H1 (cell line): ENCODE results near the gene SLC39A11. TPM values are rescaled to one million over a fixed set of nuclear protein-coding genes. Genes with fewer than 3 reads are reported as not detected.

Experiments
- CTCF ChIA-PET: fragments of 300-600 bp; sonication (Branson Sonifier 250); formaldehyde crosslinking; loops from one replicate; lab custom pipeline; 2021; ENCODE audit not compliant: partially characterized antibody; lab: Charles Lee
- POLR2A ChIA-PET: fragments of 300-600 bp; sonication (Branson Sonifier 250); formaldehyde crosslinking; loops from one replicate; lab custom pipeline; 2021; ENCODE audit warnings: inconsistent platforms; ENCODE audit not compliant: partially characterized antibody; lab: Charles Lee
- DNase-seq, 2 experiments: peaks; one replicate each; pipeline versions ENCODE4 v3.0.0 to v3.0.0-alpha.2; 2010 to 2022; ENCODE audit warnings: low spot score in 2 of 2, low read depth in 1 of 2, mixed read lengths in 1 of 2
- FAIRE-seq: peaks from 2 replicates; lab custom pipeline; 2011; peaks lifted over from hg19 to GRCh38; lab: Jason Lieb, UNC
- H2AFZ ChIP-seq: 2 replicates; pipeline ENCODE4 v1.8.1; 2012; ENCODE audit warnings: low read length, inconsistent platforms
- H2AK5ac ChIP-seq: 2 replicates; pipeline ENCODE4 v1.6.1; 2013; ENCODE audit warnings: low read depth, low read length
- H2BK120ac ChIP-seq: replicated peaks from 2 replicates; pipeline ENCODE3; 2013; ENCODE audit warnings: low read depth, low read length, inconsistent platforms
- H2BK12ac ChIP-seq: 2 replicates; pipeline ENCODE4 v1.6.1; 2013; ENCODE audit warnings: low read depth, low read length
- H2BK15ac ChIP-seq: 2 replicates; pipeline ENCODE4 v1.6.1; 2013; ENCODE audit warnings: low read length
- H2BK20ac ChIP-seq: 2 replicates; pipeline ENCODE4 v1.6.1; 2013; ENCODE audit warnings: low read length
- H2BK5ac ChIP-seq: 2 replicates; pipeline ENCODE4 v1.6.1; 2013; ENCODE audit warnings: low read depth, low read length
- H3K14ac ChIP-seq: 2 replicates; pipeline ENCODE4 v1.6.1; 2013; ENCODE audit warnings: inconsistent platforms; ENCODE audit not compliant: insufficient read length
- H3K18ac ChIP-seq: 2 replicates; pipeline ENCODE4 v1.6.1; 2013; ENCODE audit warnings: low read length; ENCODE audit errors: extremely low read depth
- H3K23ac ChIP-seq: 2 replicates; pipeline ENCODE4 v1.6.1; 2013; ENCODE audit warnings: inconsistent platforms; ENCODE audit not compliant: insufficient read length
- H3K23me2 ChIP-seq: 2 replicates; pipeline ENCODE4 v1.6.1; 2013; ENCODE audit warnings: low read depth, low read length
- H3K27ac ChIP-seq: 2 replicates; pipeline ENCODE4 v1.6.1; 2011; ENCODE audit warnings: low read depth, low read length, inconsistent platforms
- H3K27me3 ChIP-seq, 4 experiments: replicated peaks in 1 of 4; 1 replicate in 1 of 4; 2 replicates in 3 of 4; pipeline versions ENCODE4 v1.6.1 to v1.8.1; 2011 to 2013; ENCODE audit warnings: low read length in 3 of 4, mild to moderate bottlenecking in 3 of 4, inconsistent platforms in 2 of 4, mixed read lengths in 2 of 4, moderate library complexity in 1 of 4; ENCODE audit not compliant: control insufficient read depth in 3 of 4, insufficient read depth in 3 of 4; ENCODE audit errors: extremely low read depth in 1 of 4
- H3K36me3 ChIP-seq, 4 experiments: 2 replicates each; pipeline versions ENCODE4 v1.6.1 to v1.8.1; 2011 to 2013; ENCODE audit warnings: mild to moderate bottlenecking in 4 of 4, low read length in 3 of 4, moderate library complexity in 2 of 4, control low read depth in 1 of 4, inconsistent platforms in 1 of 4; ENCODE audit not compliant: insufficient read depth in 4 of 4, control insufficient read depth in 2 of 4
- H3K4ac ChIP-seq: replicated peaks from 2 replicates; pipeline ENCODE3; 2013; ENCODE audit warnings: low read length, low read depth, mixed read lengths, inconsistent platforms; ENCODE audit not compliant: insufficient read length
- H3K4me1 ChIP-seq, 4 experiments: replicated peaks in 1 of 4; 1 replicate in 1 of 4; 2 replicates in 3 of 4; pipeline versions ENCODE4 v1.6.1 to v1.8.1; 2011 to 2013; ENCODE audit warnings: low read length in 3 of 4, inconsistent platforms in 2 of 4, mixed read lengths in 1 of 4; ENCODE audit not compliant: insufficient read depth in 4 of 4, control insufficient read depth in 3 of 4
- H3K4me2 ChIP-seq, 2 experiments: 2 replicates each; pipeline versions ENCODE4 v1.6.1 to v1.8.1; 2011 to 2013; ENCODE audit warnings: low read depth in 2 of 2, low read length in 2 of 2, control low read depth in 1 of 2, inconsistent platforms in 1 of 2, mild to moderate bottlenecking in 1 of 2; ENCODE audit not compliant: insufficient read depth in 1 of 2
- H3K4me3 ChIP-seq, 4 experiments: fragments of 200-600, 300-600 bp in 1 of 4; sonication (generic), shearing (Covaris generic), sonication (Bioruptor Twin) in 1 of 4; 2 replicates each; pipeline versions ENCODE4 v1.5.1 to v1.8.1; 2011 to 2016; ENCODE audit warnings: low read length in 4 of 4, low read depth in 3 of 4, control low read depth in 2 of 4, inconsistent platforms in 2 of 4, mild to moderate bottlenecking in 2 of 4, mixed read lengths in 1 of 4, moderate library complexity in 1 of 4; ENCODE audit not compliant: insufficient read depth in 2 of 4; ENCODE audit errors: extremely low read depth in 1 of 4
- H3K56ac ChIP-seq: replicated peaks from 2 replicates; pipeline ENCODE3; 2013; ENCODE audit warnings: low read depth, mild to moderate bottlenecking, mixed read lengths, low read length, inconsistent platforms; ENCODE audit not compliant: insufficient read length
- H3K79me1 ChIP-seq: 2 replicates; pipeline ENCODE4 v1.6.1; 2013; ENCODE audit warnings: low read depth, low read length, control low read depth
- H3K79me2 ChIP-seq, 2 experiments: 2 replicates each; pipeline versions ENCODE4 v1.6.1 to v1.8.1; 2012 to 2013; ENCODE audit warnings: low read length in 2 of 2, mild to moderate bottlenecking in 2 of 2, inconsistent platforms in 1 of 2; ENCODE audit not compliant: insufficient read depth in 2 of 2, control insufficient read depth in 1 of 2
- H3K9ac ChIP-seq, 4 experiments: replicated peaks in 1 of 4; 1 replicate in 1 of 4; 2 replicates in 3 of 4; pipeline versions ENCODE4 v1.6.1 to v1.8.1; 2011 to 2013; ENCODE audit warnings: low read depth in 3 of 4, low read length in 3 of 4, control low read depth in 2 of 4, mild to moderate bottlenecking in 2 of 4, moderate library complexity in 2 of 4, inconsistent platforms in 1 of 4; ENCODE audit errors: extremely low read depth in 1 of 4
- H3K9me3 ChIP-seq, 2 experiments: 2 replicates each; pipeline versions ENCODE4 v1.6.1 to v1.8.1; 2012 to 2013; ENCODE audit warnings: mild to moderate bottlenecking in 2 of 2, moderate library complexity in 2 of 2, control low read depth in 1 of 2, inconsistent platforms in 1 of 2, low read depth in 1 of 2, low read length in 1 of 2, mixed read lengths in 1 of 2; ENCODE audit not compliant: insufficient read depth in 2 of 2
- H4K20me1 ChIP-seq, 2 experiments: replicated peaks in 1 of 2; 2 replicates each; pipeline versions ENCODE3 to v1.8.1; 2011 to 2013; ENCODE audit warnings: inconsistent platforms in 2 of 2, low read length in 2 of 2, mild to moderate bottlenecking in 1 of 2; ENCODE audit not compliant: insufficient read depth in 2 of 2, control insufficient read depth in 1 of 2
- H4K5ac ChIP-seq: 2 replicates; pipeline ENCODE4 v1.6.1; 2013; ENCODE audit warnings: low read length, low read depth, mixed read lengths, inconsistent platforms; ENCODE audit not compliant: insufficient read length
- H4K8ac ChIP-seq: 2 replicates; pipeline ENCODE4 v1.8.0; 2013; ENCODE audit warnings: mild to moderate bottlenecking, moderate library complexity, low read length, inconsistent platforms; ENCODE audit not compliant: insufficient read depth; ENCODE audit errors: extremely low read depth
- H4K91ac ChIP-seq: replicated peaks from 2 replicates; pipeline ENCODE3; 2013; ENCODE audit warnings: low read length, mixed read lengths, inconsistent platforms; ENCODE audit not compliant: insufficient read length
- CTCF ChIP-seq, 3 experiments: IDR thresholded peaks; 1 replicate in 2 of 3; 2 replicates in 1 of 3; pipeline versions ENCODE4 v1.5.1 to v1.6.1; 2011; ENCODE audit warnings: low read length in 3 of 3, mild to moderate bottlenecking in 3 of 3, inconsistent platforms in 2 of 3, low read depth in 1 of 3, moderate library complexity in 1 of 3; ENCODE audit not compliant: insufficient read depth in 1 of 3; ENCODE audit errors: control extremely low read depth in 1 of 3
- EGR1 ChIP-seq: IDR thresholded peaks from 2 replicates; pipeline ENCODE4 v1.6.1; 2011; ENCODE audit warnings: low read depth, low read length, borderline replicate concordance
- EP300 ChIP-seq, 2 experiments: IDR thresholded peaks; 1 replicate in 1 of 2; 2 replicates in 1 of 2; pipeline ENCODE4 v1.6.1; 2011 to 2012; ENCODE audit warnings: low read depth in 2 of 2, low read length in 2 of 2, mild to moderate bottlenecking in 2 of 2, borderline replicate concordance in 1 of 2, inconsistent platforms in 1 of 2, moderate library complexity in 1 of 2
- EZH2 ChIP-seq: fragments of 200-600 bp; sonication (generic); IDR thresholded peaks from 2 replicates; pipeline ENCODE4 v1.7.1; 2012; ENCODE audit warnings: low read depth, mild to moderate bottlenecking, moderate library complexity, low read length, inconsistent platforms; ENCODE audit not compliant: severe bottlenecking
- RBBP5 ChIP-seq: IDR thresholded peaks from 2 replicates; pipeline ENCODE4 v1.7.1; 2012; ENCODE audit warnings: low read depth, mild to moderate bottlenecking, inconsistent platforms, low read length, moderate library complexity, borderline replicate concordance
- SAP30 ChIP-seq: fragments of 300-600 bp; sonication (generic); IDR thresholded peaks from 2 replicates; pipeline ENCODE4 v1.7.1; 2012; ENCODE audit warnings: low read length, moderate library complexity, mild to moderate bottlenecking, inconsistent platforms; ENCODE audit not compliant: insufficient read depth, insufficient replicate concordance
- SIN3A ChIP-seq, 2 experiments: IDR thresholded peaks in 1 of 2; conservative IDR thresholded peaks in 1 of 2; 2 replicates each; pipeline ENCODE4 v1.6.1; 2011 to 2012; ENCODE audit warnings: low read length in 2 of 2, improper control_type of control experiment in 1 of 2, low read depth in 1 of 2, mild to moderate bottlenecking in 1 of 2
- WGBS, 2 experiments: shearing (Covaris generic) in 1 of 2; methylation state at CpG; one replicate each; pipeline versions ENCODE4 v1.1.6 to v1.1.7; 2013 to 2015; ENCODE audit warnings: low lambda C conversion rate in 2 of 2, mixed read lengths in 2 of 2, inconsistent platforms in 1 of 2, low coverage in 1 of 2, missing lambda C conversion rate in 1 of 2; ENCODE audit not compliant: insufficient replicate concordance in 2 of 2, insufficient coverage in 1 of 2, insufficient read length in 1 of 2; ENCODE audit errors: extremely low coverage in 1 of 2, missing lambda C conversion rate in 1 of 2; 5-methylcytosine and 5-hydroxymethylcytosine counted together
- polyA plus RNA-seq, 7 experiments: library from polyadenylated mRNA; depleted of rRNA in 3 of 7; stranded (reverse) in 5 of 7; unstranded in 2 of 7; fragments of >200 nt in 5 of 7; fragments of 200-250 nt in 2 of 7; gene quantifications; 1 replicate in 5 of 7; 2 replicates in 1 of 7; 4 replicates in 1 of 7; pipeline versions ENCODE4 v1.2.1 to v1.2.3, GENCODE V29; 2011 to 2013; ENCODE audit warnings: missing spikeins in 2 of 7, mixed read lengths in 2 of 7
- total RNA-seq: library from RNA; stranded (reverse); fragmentation: NEBNext Ultra II Directional; extraction: Animal tissue kit (Norgen Biotek cat#: 25700); gene quantifications from 2 replicates; pipeline ENCODE4 v1.2.1, GENCODE V29; 2021

The SLC39A11 gene
- total and polyA plus RNA-seq, 2 of the 8 experiments (the other 6 are each of a cell fraction or from before 2014, with no cell fraction given): 12.2 to 19.6 TPM

DNA sequence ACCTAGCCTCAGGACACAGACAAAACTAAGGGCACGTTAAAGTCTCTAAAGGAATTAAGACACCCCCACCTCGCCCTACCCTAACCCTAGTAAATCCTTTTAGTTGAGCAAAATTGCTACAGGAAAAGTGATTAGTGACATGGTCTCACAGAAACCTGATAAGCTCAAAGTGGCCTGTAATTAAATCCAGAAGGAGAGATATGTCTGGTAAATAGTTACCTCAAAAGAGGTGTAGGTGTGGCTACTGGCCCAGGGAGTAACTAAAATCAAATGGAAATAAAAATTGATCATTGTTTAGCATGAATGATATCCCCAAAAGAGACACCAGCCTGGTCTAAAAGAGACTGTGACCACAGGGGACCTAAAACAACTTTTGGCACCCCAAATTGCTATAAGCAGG, 168.3 kb downstream of the SLC39A11 start:
- no peaks in the 10 kb centered on the region for H3K79me2 ChIP-seq
- 82% methylated on average over 2 of the region's 2 CpGs; no CpG with 5 or more reads in 1 of the 2 experiments for WGBS, 2 experiments
- no peak overlapping the region for H3K56ac ChIP-seq
- no peak overlapping the region for H3K23ac ChIP-seq
- H3K18ac ChIP-seq: no peak overlapping the region
- no peak overlapping the region for H3K14ac ChIP-seq
- no peak overlapping the region for H2AFZ ChIP-seq
- ChIA-PET CTCF (interaction anchor here (0.9 to 1.5 kb wide), 6 partner anchors 11 to 199 kb away, joined by 3 to 5 read pairs (median 4); no protein-coding TSS in a partner anchor), POLR2A (no interaction called here)
- H3K36me3 ChIP-seq: no peaks in the 10 kb centered on the region
- H3K4me2 ChIP-seq: no peak overlapping the region
- no peaks in the 10 kb centered on the region for H3K79me1 ChIP-seq
- no peak overlapping the region for H3K9ac ChIP-seq
- no peak overlapping the region for H2BK15ac ChIP-seq
- no peak overlapping the region for H4K91ac ChIP-seq
- no peak overlapping the region for H2BK12ac ChIP-seq
- no peaks in the 10 kb centered on the region for H3K27me3 ChIP-seq
- no peak overlapping the region for H3K27ac ChIP-seq
- no peak overlapping the region for H2BK20ac ChIP-seq
- no peak overlapping the region for H2AK5ac ChIP-seq
- H3K4me1 ChIP-seq: no peaks in the 10 kb centered on the region
- H2BK5ac ChIP-seq: no peak overlapping the region
- no peak overlapping the region for H2BK120ac ChIP-seq
- TF ChIP-seq EP300 (IDR thresholded peaks at IDR 0.05; ENCODE audit: borderline replicate concordance in 1 of 2, low read depth in 2 of 2, low read length in 2 of 2): no peak
- TF ChIP-seq SIN3A (conservative IDR thresholded peaks at IDR 0.05 in 1 of 2, IDR thresholded peaks at IDR 0.05 in 1 of 2; ENCODE audit: low read depth in 1 of 2, low read length in 2 of 2): no peak
- no peak for TF ChIP-seq EGR1
- TF ChIP-seq SAP30: no peak
- no peak for TF ChIP-seq RBBP5
- TF ChIP-seq EZH2: no peak
- no peak for TF ChIP-seq CTCF (IDR thresholded peaks at IDR 0.05; ENCODE audit: control extremely low read depth in 1 of 3, insufficient read depth in 1 of 3, low read depth in 1 of 3, low read length in 3 of 3)
- H4K5ac ChIP-seq: no peak overlapping the region
- H3K9me3 ChIP-seq: no peaks in the 10 kb centered on the region
- FAIRE-seq (no peak), DNase-seq (no peak)
- no peak overlapping the region for H3K4ac ChIP-seq
- no peak overlapping the region for H4K8ac ChIP-seq
- peaks cover 5% of the 10 kb centered on the region; the same call in 1 of the 2 replicates for H3K23me2 ChIP-seq
- H4K20me1 ChIP-seq: no peaks in the 10 kb centered on the region
- no peak overlapping the region for H3K4me3 ChIP-seq
